A549 (cell line): ENCODE data around the gene COL26A1.
"Not testable (repeated sequence)": the region's sequence is repeated elsewhere in the genome, so short reads cannot be mapped to it uniquely, and the experiment has no call there.

Experiments
- CBX2 ChIP-seq: fragments of 200-600 bp; sonication (generic); IDR thresholded peaks from 2 replicates; pipeline ENCODE4 v1.6.1; 2016; ENCODE audit warnings: low read depth, mild to moderate bottlenecking, borderline replicate concordance
- CEBPB ChIP-seq, 2 experiments: fragments of >200 bp in 1 of 2; sonication (Bioruptor Twin) in 1 of 2; formaldehyde crosslinking in 1 of 2; IDR thresholded peaks; 2 replicates each; pipeline ENCODE4 v1.6.1; 2012 to 2016
- CHD2 ChIP-seq: fragments of 150-350 bp; IDR thresholded peaks from 2 replicates; pipeline ENCODE4 v1.6.1; 2014; ENCODE audit warnings: low read length; ENCODE audit not compliant: partially characterized antibody
- EHMT2 ChIP-seq: fragments of 200-600 bp; sonication (generic); IDR thresholded peaks from 2 replicates; pipeline ENCODE4 v1.6.1; 2016; ENCODE audit warnings: antibody characterized with exemption, low read depth, mild to moderate bottlenecking, moderate library complexity
- EP300 ChIP-seq, 2 experiments: fragments of >200 bp; sonication (Bioruptor Twin); formaldehyde crosslinking; IDR thresholded peaks; 2 replicates in 1 of 2; 3 replicates in 1 of 2; pipeline ENCODE4 v1.6.1; 2016 to 2017
- FOSL2 ChIP-seq, 2 experiments: fragments of 450-650 bp in 1 of 2; fragments of >200 bp in 1 of 2; sonication (Bioruptor Twin) in 1 of 2; formaldehyde crosslinking; IDR thresholded peaks; 2 replicates each; pipeline versions ENCODE4 v1.5.0 to v1.6.1; 2016 to 2020; ENCODE audit warnings: mild to moderate bottlenecking in 1 of 2, moderate library complexity in 1 of 2
- KDM5A ChIP-seq: fragments of 200-600 bp; sonication (generic); IDR thresholded peaks from 2 replicates; pipeline ENCODE4 v1.6.1; 2016; ENCODE audit warnings: antibody characterized with exemption, mild to moderate bottlenecking
- POLR2A ChIP-seq: IDR thresholded peaks from 2 replicates; pipeline ENCODE4 v1.6.1; 2012; ENCODE audit warnings: mild to moderate bottlenecking, low read length
- RAD21 ChIP-seq, 2 experiments: fragments of >200 bp in 1 of 2; sonication (Bioruptor Twin) in 1 of 2; formaldehyde crosslinking in 1 of 2; IDR thresholded peaks in 1 of 2; conservative IDR thresholded peaks in 1 of 2; 2 replicates in 1 of 2; 3 replicates in 1 of 2; pipeline ENCODE4 v1.6.1; 2012 to 2018; ENCODE audit warnings: inconsistent platforms in 1 of 2
- TF ChIP-seq, protein P1 (sequence below): fragments of >200 bp; sonication (Bioruptor Twin); formaldehyde crosslinking; IDR thresholded peaks from 3 replicates; pipeline ENCODE4 v1.5.1; 2016
- TF ChIP-seq, protein P2 (sequence below): fragments of >200 bp; sonication (Bioruptor Twin); formaldehyde crosslinking; IDR thresholded peaks from 2 replicates; pipeline ENCODE4 v1.6.1; 2016

DNA sequence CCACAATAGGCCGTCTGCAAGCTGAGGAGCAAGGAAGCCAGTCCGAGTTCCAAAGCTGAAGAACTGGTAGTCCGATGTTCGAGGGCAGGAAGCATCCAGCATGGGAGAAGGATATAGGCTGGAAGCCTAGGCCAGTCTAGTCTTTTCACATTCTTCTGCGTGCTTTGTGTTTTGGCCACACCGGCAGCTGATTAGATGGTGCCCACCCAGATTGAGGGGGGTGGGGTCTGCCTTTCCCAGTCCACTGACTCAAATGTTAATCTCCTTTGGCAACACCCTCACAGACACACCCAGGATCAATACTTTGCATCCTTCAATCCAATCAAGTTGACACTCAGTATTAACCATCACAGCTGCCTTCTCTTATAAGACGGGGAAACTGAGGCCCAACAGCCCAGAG, 142.8 kb downstream of the COL26A1 start:
- not testable (repeated sequence) for TF ChIP-seq CHD2; KDM5A; POLR2A; EHMT2; FOSL2 (IDR thresholded peaks at IDR 0.05); FOSL2 (CRISPR knock-in tag; IDR thresholded peaks at IDR 0.05); CBX2; EP300 (IDR thresholded peaks at IDR 0.05); CEBPB (IDR thresholded peaks at IDR 0.05); RAD21 (conservative IDR thresholded peaks at IDR 0.05 in 1 of 2, IDR thresholded peaks at IDR 0.05 in 1 of 2)
- TF ChIP-seq, protein P1, sequence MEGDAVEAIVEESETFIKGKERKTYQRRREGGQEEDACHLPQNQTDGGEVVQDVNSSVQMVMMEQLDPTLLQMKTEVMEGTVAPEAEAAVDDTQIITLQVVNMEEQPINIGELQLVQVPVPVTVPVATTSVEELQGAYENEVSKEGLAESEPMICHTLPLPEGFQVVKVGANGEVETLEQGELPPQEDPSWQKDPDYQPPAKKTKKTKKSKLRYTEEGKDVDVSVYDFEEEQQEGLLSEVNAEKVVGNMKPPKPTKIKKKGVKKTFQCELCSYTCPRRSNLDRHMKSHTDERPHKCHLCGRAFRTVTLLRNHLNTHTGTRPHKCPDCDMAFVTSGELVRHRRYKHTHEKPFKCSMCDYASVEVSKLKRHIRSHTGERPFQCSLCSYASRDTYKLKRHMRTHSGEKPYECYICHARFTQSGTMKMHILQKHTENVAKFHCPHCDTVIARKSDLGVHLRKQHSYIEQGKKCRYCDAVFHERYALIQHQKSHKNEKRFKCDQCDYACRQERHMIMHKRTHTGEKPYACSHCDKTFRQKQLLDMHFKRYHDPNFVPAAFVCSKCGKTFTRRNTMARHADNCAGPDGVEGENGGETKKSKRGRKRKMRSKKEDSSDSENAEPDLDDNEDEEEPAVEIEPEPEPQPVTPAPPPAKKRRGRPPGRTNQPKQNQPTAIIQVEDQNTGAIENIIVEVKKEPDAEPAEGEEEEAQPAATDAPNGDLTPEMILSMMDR: not testable (repeated sequence)
- TF ChIP-seq, protein P2, sequence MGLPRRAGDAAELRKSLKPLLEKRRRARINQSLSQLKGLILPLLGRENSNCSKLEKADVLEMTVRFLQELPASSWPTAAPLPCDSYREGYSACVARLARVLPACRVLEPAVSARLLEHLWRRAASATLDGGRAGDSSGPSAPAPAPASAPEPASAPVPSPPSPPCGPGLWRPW: not testable (repeated sequence)
